GM23248 (cell line): ENCODE measurements around the gene TVP23C. TPM values are rescaled to one million over a fixed set of nuclear protein-coding genes. Genes with fewer than 3 reads are reported as not detected.

ENCODE experiments used
- DNase-seq: peaks from one replicate; pipeline ENCODE4 v3.0.0-alpha.2; 2015
- H2AFZ ChIP-seq: fragments of 200-600 bp; sonication (generic); 2 replicates; pipeline ENCODE4 v1.6.1; 2016; ENCODE audit warnings: antibody characterized with exemption
- H3F3A ChIP-seq: fragments of 200-600 bp; sonication (generic); 2 replicates; pipeline ENCODE4 v1.6.1; 2016; ENCODE audit warnings: mild to moderate bottlenecking, antibody characterized with exemption, mixed run types; ENCODE audit not compliant: insufficient read depth
- H3K27ac ChIP-seq: fragments of 200-600 bp; sonication (generic); 2 replicates; pipeline ENCODE4 v1.5.1; 2016; ENCODE audit warnings: mild to moderate bottlenecking
- H3K27me3 ChIP-seq: fragments of 200-600 bp; sonication (generic); replicated peaks from 2 replicates; pipeline ENCODE4 v1.6.1; 2016; ENCODE audit warnings: mild to moderate bottlenecking; ENCODE audit not compliant: insufficient read depth
- H3K36me3 ChIP-seq: fragments of 200-600 bp; sonication (generic); 2 replicates; pipeline ENCODE4 v1.6.1; 2016; ENCODE audit warnings: low read depth, mild to moderate bottlenecking
- H3K4me1 ChIP-seq: fragments of 200-600 bp; sonication (generic); 2 replicates; pipeline ENCODE4 v1.6.1; 2016; ENCODE audit warnings: mild to moderate bottlenecking; ENCODE audit not compliant: insufficient read depth
- H3K4me2 ChIP-seq: fragments of 200-600 bp; sonication (generic); one replicate; pipeline ENCODE4 v1.6.1; 2016; ENCODE audit warnings: mild to moderate bottlenecking; ENCODE audit not compliant: unreplicated experiment
- H3K4me3 ChIP-seq: fragments of 200-600 bp; sonication (generic); 2 replicates; pipeline ENCODE4 v1.5.1; 2016; ENCODE audit warnings: mild to moderate bottlenecking
- H3K79me2 ChIP-seq: fragments of 200-600 bp; sonication (generic); 2 replicates; pipeline ENCODE4 v1.6.1; 2016; ENCODE audit warnings: mild to moderate bottlenecking; ENCODE audit not compliant: insufficient read depth
- H3K9ac ChIP-seq: fragments of 200-600 bp; sonication (generic); 2 replicates; pipeline ENCODE4 v1.6.1; 2016; ENCODE audit warnings: mild to moderate bottlenecking
- H3K9me2 ChIP-seq: fragments of 200-600 bp; sonication (generic); 2 replicates; pipeline ENCODE4 v1.6.1; 2016; ENCODE audit warnings: mixed run types, mild to moderate bottlenecking, moderate library complexity; ENCODE audit not compliant: insufficient read depth
- H3K9me3 ChIP-seq: fragments of 200-600 bp; sonication (generic); one replicate; pipeline ENCODE4 v1.6.1; 2017; ENCODE audit warnings: low read depth
- H4K20me1 ChIP-seq: fragments of 200-600 bp; sonication (generic); 2 replicates; pipeline ENCODE4 v1.6.0; 2016; ENCODE audit not compliant: insufficient read depth
- EZH2 ChIP-seq: fragments of 200-600 bp; sonication (generic); IDR thresholded peaks from 2 replicates; pipeline ENCODE4 v1.6.1; 2018; ENCODE audit warnings: antibody characterized with exemption, mild to moderate bottlenecking; ENCODE audit not compliant: insufficient read depth, poor library complexity, severe bottlenecking
- EZH2phosphoT487 ChIP-seq: fragments of 200-600 bp; sonication (generic); IDR thresholded peaks from 2 replicates; pipeline ENCODE4 v1.6.1; 2018; ENCODE audit warnings: antibody characterized with exemption, moderate library complexity, mild to moderate bottlenecking, low read depth; ENCODE audit not compliant: insufficient read depth
- WGBS, 2 experiments: methylation state at CpG; one replicate each; pipeline ENCODE4 v1.1.6; 2015 to 2017; ENCODE audit warnings: low lambda C conversion rate in 2 of 2, low coverage in 1 of 2; ENCODE audit errors: missing lambda C conversion rate in 2 of 2; 5-methylcytosine and 5-hydroxymethylcytosine counted together
- in situ Hi-C: fragments of 300-500 bp; cut with MboI; formaldehyde crosslinking; loops from 2 replicates; pipeline ENCODE4 v1.15.0; 2020
- polyA plus RNA-seq: library from polyadenylated mRNA; unstranded; fragments of >200 nt; fragmentation: Nextera tagmentation; extraction: Ambion mirVana; gene quantifications from 2 replicates; pipeline ENCODE4 v1.2.1, GENCODE V29; 2016
- total RNA-seq: library from RNA; depleted of rRNA; stranded (reverse); fragments of >200 nt; shearing (Covaris generic); gene quantifications from 2 replicates; pipeline ENCODE4 v1.2.3, GENCODE V29; 2014

Gene TVP23C
- total and polyA plus RNA-seq, 2 experiments from 2014 or later = 6.7 to 9.6 TPM

- WGBS, 2 experiments = 57 to 65% methylated on average over 2 of the region's 2 CpGs
Measured at GRCh38 chr17:15503731-15504130, 59.6 kb downstream of the TVP23C start.

GRCh38 chr17:15502369-15503112, 60.7 kb downstream of the TVP23C start:
- peak overlapping the region; percentile 75 for H3K4me2 ChIP-seq

More at GRCh38 chr17:15503731-15504130, 59.6 kb downstream of the TVP23C start:
- DNase-seq = no peak
- Histone ChIP-seq H3K79me2 (no peaks in the 10 kb centered on the region), H3K9ac (no peak overlapping the region), H3F3A (no peaks in the 10 kb centered on the region), H2AFZ (no peak overlapping the region), H3K9me3 (no peaks in the 10 kb centered on the region), H3K27me3 (no peaks in the 10 kb centered on the region), H3K4me1 (peaks cover 9% of the 10 kb centered on the region; the same call in 1 of the 2 replicates), H4K20me1 (no peaks in the 10 kb centered on the region), H3K4me3 (no peak overlapping the region), H3K27ac (no peak overlapping the region), H3K36me3 (no peaks in the 10 kb centered on the region), H3K4me2 (no peak overlapping the region), H3K9me2 (no peaks in the 10 kb centered on the region)
- in situ Hi-C loops = loop anchor here (25.0 kb wide), 1 partner anchor 566 kb away; no protein-coding TSS in a partner anchor
- TF ChIP-seq EZH2phosphoT487 = no peak
- TF ChIP-seq EZH2 = no peak

GRCh38 chr17:15501793-15502192, 61.5 kb downstream of the TVP23C start:
- H3K4me3 ChIP-seq = no peak overlapping the region
- no peak overlapping the region for H3K4me2 ChIP-seq

More at GRCh38 chr17:15502369-15503112, 60.7 kb downstream of the TVP23C start:
- peak; percentile 97 for DNase-seq
- no peaks in the 10 kb centered on the region for H3F3A ChIP-seq
- no peaks in the 10 kb centered on the region for H3K9me3 ChIP-seq
- no peaks in the 10 kb centered on the region for H3K27me3 ChIP-seq
- H2AFZ ChIP-seq = peak overlapping the region; percentile 74
- WGBS, 2 experiments = 6 to 9% methylated on average over 30 to 32 of the region's 32 CpGs
- H3K36me3 ChIP-seq = no peaks in the 10 kb centered on the region
- H3K79me2 ChIP-seq = no peaks in the 10 kb centered on the region
- peak overlapping the region; percentile 27 for H3K27ac ChIP-seq
- no peak for TF ChIP-seq EZH2phosphoT487
- no peaks in the 10 kb centered on the region for H4K20me1 ChIP-seq
- peaks cover 9% of the 10 kb centered on the region; the same call in 1 of the 2 replicates for H3K4me1 ChIP-seq
- H3K9ac ChIP-seq = peak overlapping the region; percentile 56
- H3K4me3 ChIP-seq = peak overlapping the region; percentile 54
- in situ Hi-C loops = loop anchor here (25.0 kb wide), 1 partner anchor 565 kb away; no protein-coding TSS in a partner anchor
- no peaks in the 10 kb centered on the region for H3K9me2 ChIP-seq

DNA sequence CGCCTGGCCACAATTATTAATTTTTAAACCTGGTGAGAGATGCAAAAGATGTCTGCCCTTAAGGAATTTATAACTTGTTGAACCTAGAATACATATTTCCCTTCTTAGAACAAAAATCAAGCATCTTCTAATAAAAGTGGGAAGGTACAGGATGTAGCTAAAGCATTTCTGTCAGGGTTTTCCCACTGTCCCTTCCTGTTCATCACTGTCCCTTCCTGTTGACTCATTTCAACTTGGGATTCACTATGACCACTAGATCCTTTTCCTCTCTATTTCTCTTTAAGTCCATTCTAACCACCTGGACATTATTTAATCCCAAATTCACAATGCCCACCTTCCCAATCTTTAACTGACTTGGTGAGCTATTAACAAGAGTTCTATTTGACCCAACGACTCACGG, 62.0 kb downstream of the TVP23C start:
- Histone ChIP-seq H3K9ac (no peak overlapping the region), H3F3A (no peaks in the 10 kb centered on the region), H3K79me2 (no peaks in the 10 kb centered on the region), H3K9me3 (no peaks in the 10 kb centered on the region), H3K27me3 (no peaks in the 10 kb centered on the region), H3K4me1 (peaks cover 9% of the 10 kb centered on the region; the same call in 1 of the 2 replicates), H3K36me3 (no peaks in the 10 kb centered on the region), H3K9me2 (no peaks in the 10 kb centered on the region), H4K20me1 (no peaks in the 10 kb centered on the region), H3K4me2 (no peak overlapping the region), H3K27ac (no peak overlapping the region), H3K4me3 (no peak overlapping the region), H2AFZ (no peak overlapping the region)
- TF ChIP-seq EZH2phosphoT487 (no peak), EZH2 (no peak)
- DNase-seq = no peak
- in situ Hi-C loops = loop anchor here (25.0 kb wide), 1 partner anchor 564 kb away; no protein-coding TSS in a partner anchor
- WGBS, 2 experiments = 63 to 69% methylated on average over 3 of the region's 3 CpGs

More at GRCh38 chr17:15501793-15502192, 61.5 kb downstream of the TVP23C start:
- TF ChIP-seq EZH2phosphoT487 (no peak), EZH2 (no peak)
- Histone ChIP-seq H3K27me3 (no peaks in the 10 kb centered on the region), H3K9me2 (no peaks in the 10 kb centered on the region), H3K79me2 (no peaks in the 10 kb centered on the region), H3K9me3 (no peaks in the 10 kb centered on the region), H3K4me1 (peaks cover 9% of the 10 kb centered on the region; the same call in 1 of the 2 replicates), H2AFZ (no peak overlapping the region), H3K27ac (no peak overlapping the region), H4K20me1 (no peaks in the 10 kb centered on the region), H3K9ac (peak overlapping the region; percentile 56; the same call in 1 of the 2 replicates), H3F3A (no peaks in the 10 kb centered on the region), H3K36me3 (no peaks in the 10 kb centered on the region)
- in situ Hi-C loops = loop anchor here (25.0 kb wide), 1 partner anchor 564 kb away; no protein-coding TSS in a partner anchor
- 86 to 87% methylated on average over 7 of the region's 7 CpGs for WGBS, 2 experiments
- no peak for DNase-seq
